Mucosa of descending colon (tissue), 3 donors: ENCODE measurements around the gene DTX1. TPM values are rescaled to one million over a fixed set of nuclear protein-coding genes. Genes with fewer than 3 reads are reported as not detected.

ENCODE experiments used
- ATAC-seq: fragments of 200-7000 bp; cut with Tn5 transposase; one replicate; pipeline ENCODE4 v1.9.1; 2020; ENCODE audit warnings: mild to moderate bottlenecking, moderate library complexity
- DNase-seq, 3 donors: peaks; one replicate each; pipeline ENCODE4 v3.0.0-alpha.2; 2020
- H3K36me3 ChIP-seq: fragments of 200-600 bp; one replicate; pipeline ENCODE4 v1.8.0; 2021; ENCODE audit warnings: low read depth, mild to moderate bottlenecking
- H3K4me1 ChIP-seq: fragments of 200-600 bp; one replicate; pipeline ENCODE4 v1.8.0; 2021; ENCODE audit warnings: low read depth, mild to moderate bottlenecking
- H3K4me3 ChIP-seq: fragments of 200-600 bp; one replicate; pipeline ENCODE4 v1.8.0; 2021; ENCODE audit warnings: mild to moderate bottlenecking
- H3K9me3 ChIP-seq: fragments of 200-600 bp; one replicate; pipeline ENCODE4 v1.8.0; 2021; ENCODE audit warnings: mild to moderate bottlenecking
- CTCF ChIP-seq: fragments of 200-600 bp; IDR thresholded peaks from one replicate; pipeline ENCODE4 v1.8.0; 2022; ENCODE audit warnings: antibody characterized with exemption, mild to moderate bottlenecking
- intact Hi-C, 2 donors: fragments of 100-400 bp; cut with DNase I in 1 of 2; cut with micrococcal nuclease in 1 of 2; formaldehyde crosslinking; loops; one replicate each; pipeline versions ENCODE4 v1.11.0 to v1.11.1; 2022; cut with DNase I, micrococcal nuclease
- total RNA-seq, 3 donors: library from RNA; stranded (reverse); fragmentation: NEBNext Ultra II Directional in 2 of 3; extraction: Animal tissue kit (Norgen Biotek cat#: 25700) in 2 of 3; gene quantifications; one replicate each; pipeline versions ENCODE4 v1.2.1 to v1.2.4, GENCODE V29; 2021 to 2023
- donor health status: DM: no; HTN: no; CAD: no; lungs with moderate emphysema.
- donor health status: DM: no; HTN: no; CAD: no.
- donor health status: DM: no; HTN: yes; CAD: no.

DTX1 gene
- total RNA-seq, 3 donors from 2014 or later: 0.67 to 5.9 (median 1.6) TPM

- no peak for TF ChIP-seq CTCF
- no peaks in the 10 kb centered on the region for H3K36me3 ChIP-seq
- H3K9me3 ChIP-seq: no peaks in the 10 kb centered on the region
- H3K4me1 ChIP-seq: no peaks in the 10 kb centered on the region
- ATAC-seq (no peak), DNase-seq (no peak)
- intact Hi-C loops: no loop called here
- H3K4me3 ChIP-seq: no peak overlapping the region
These were observed 71.3 kb downstream of the DTX1 start for GRCh38 chr12:113127791-113128199.

- intact Hi-C loops: no loop called here
- Histone ChIP-seq H3K9me3 (no peaks in the 10 kb centered on the region), H3K36me3 (no peaks in the 10 kb centered on the region), H3K4me1 (no peaks in the 10 kb centered on the region), H3K4me3 (no peak overlapping the region)
- no peak for ATAC-seq
- no peak for DNase-seq
- no peak for TF ChIP-seq CTCF
These were observed 72.5 kb downstream of the DTX1 start for GRCh38 chr12:113128802-113129663.

GRCh38 chr12:113129664-113130456 is 73.3 kb downstream of the DTX1 start:
- DNase-seq: no peak
- peak; percentile 4 for ATAC-seq

GRCh38 chr12:113130457-113131135 is 74.1 kb downstream of the DTX1 start:
- Histone ChIP-seq H3K36me3 (no peaks in the 10 kb centered on the region), H3K9me3 (no peaks in the 10 kb centered on the region), H3K4me1 (peaks cover 5% of the 10 kb centered on the region), H3K4me3 (no peak overlapping the region)
- ATAC-seq (peak; percentile 23), DNase-seq (peak in 1 of 3 donors; percentile 64)
- TF ChIP-seq CTCF: no peak
- intact Hi-C loops: no loop called here

More at GRCh38 chr12:113129664-113130456, 73.3 kb downstream of the DTX1 start:
- no peak for TF ChIP-seq CTCF
- H3K9me3 ChIP-seq: no peaks in the 10 kb centered on the region
- intact Hi-C loops: no loop called here
- H3K4me3 ChIP-seq: no peak overlapping the region
- peaks cover 1% of the 10 kb centered on the region for H3K4me1 ChIP-seq
- H3K36me3 ChIP-seq: no peaks in the 10 kb centered on the region

- Histone ChIP-seq H3K4me3 (no peak overlapping the region), H3K36me3 (no peaks in the 10 kb centered on the region), H3K9me3 (no peaks in the 10 kb centered on the region), H3K4me1 (peaks cover 14% of the 10 kb centered on the region)
- ATAC-seq: no peak
- intact Hi-C loops: no loop called here
- no peak for TF ChIP-seq CTCF
- no peak for DNase-seq
These were observed 75.0 kb downstream of the DTX1 start for GRCh38 chr12:113131556-113131955.
